Aorta (tissue), 5 donors: ENCODE data around the gene CAPN5. TPM values are rescaled to one million over a fixed set of nuclear protein-coding genes. Genes with fewer than 3 reads are reported as not detected.

ENCODE experiments used
- ATAC-seq: fragments of 200-7000 bp; cut with Tn5 transposase; one replicate; pipeline ENCODE4 v1.9.1; 2022; ENCODE audit warnings: moderate library complexity; ENCODE audit not compliant: low FRiP score
- DNase-seq, 2 donors: peaks; one replicate each; pipeline ENCODE4 v3.0.0-alpha.2; 2020
- H3K27ac ChIP-seq, 2 donors: one replicate each; pipeline ENCODE4 v1.5.1; 2013; ENCODE audit warnings: low read length in 2 of 2, mild to moderate bottlenecking in 2 of 2, moderate library complexity in 2 of 2, control low read depth in 1 of 2, inconsistent platforms in 1 of 2, low read depth in 1 of 2
- H3K27me3 ChIP-seq, 2 donors: one replicate each; pipeline ENCODE4 v1.6.1; 2013; ENCODE audit warnings: control low read depth in 1 of 2, low read length in 1 of 2, mild to moderate bottlenecking in 1 of 2, moderate library complexity in 1 of 2; ENCODE audit not compliant: insufficient read depth in 2 of 2, control insufficient read depth in 1 of 2
- H3K36me3 ChIP-seq, 2 donors: one replicate each; pipeline ENCODE4 v1.6.1; 2013; ENCODE audit warnings: control low read depth in 1 of 2, low read length in 1 of 2, mild to moderate bottlenecking in 1 of 2; ENCODE audit not compliant: insufficient read depth in 2 of 2, control insufficient read depth in 1 of 2
- H3K4me1 ChIP-seq, 2 donors: one replicate each; pipeline ENCODE4 v1.6.1; 2013; ENCODE audit warnings: low read length in 2 of 2, control low read depth in 1 of 2, mild to moderate bottlenecking in 1 of 2, moderate library complexity in 1 of 2; ENCODE audit not compliant: insufficient read depth in 2 of 2, control insufficient read depth in 1 of 2
- H3K4me3 ChIP-seq, 2 donors: one replicate each; pipeline ENCODE4 v1.5.1; 2013; ENCODE audit warnings: low read length in 2 of 2, control low read depth in 1 of 2, mild to moderate bottlenecking in 1 of 2
- H3K9me3 ChIP-seq: one replicate; pipeline ENCODE4 v1.6.1; 2013; ENCODE audit warnings: mild to moderate bottlenecking, low read length; ENCODE audit not compliant: control insufficient read depth
- WGBS, 2 donors: extraction: QIAGEN DNeasy Blood & Tissue Kit; methylation state at CpG; one replicate each; pipeline ENCODE4 v1.1.7; 2013; 5-methylcytosine and 5-hydroxymethylcytosine counted together
- intact Hi-C, 2 donors: fragments of 100-400 bp; cut with DNase I; formaldehyde crosslinking; loops; one replicate each; pipeline versions ENCODE4 v1.14.2 to v1.15.0; 2022
- polyA plus RNA-seq, 2 donors: library from polyadenylated mRNA; stranded (reverse); fragments of 200-250 nt; gene quantifications; one replicate each; pipeline ENCODE4 v1.2.3, GENCODE V29; 2013
- total RNA-seq, 2 donors: library from RNA; stranded (reverse); fragmentation: NEBNext Ultra II Directional; extraction: Animal tissue kit (Norgen Biotek cat#: 25700); gene quantifications; one replicate each; pipeline ENCODE4 v1.2.1, GENCODE V29; 2021
- donor health status: healthy with polysubstance abuse.
- donor health status: Bipolar disorder and iron deficiency.
- donor health status: DM: no; HTN: no; CAD: no.
- donor health status: DM: no; HTN: no; CAD: no.
- donor health status: DM: yes; HTN: yes; CAD: no.

Gene CAPN5
- total and polyA plus RNA-seq, 4 donors: 6.9 to 22.4 (median 10.8) TPM

DNA sequence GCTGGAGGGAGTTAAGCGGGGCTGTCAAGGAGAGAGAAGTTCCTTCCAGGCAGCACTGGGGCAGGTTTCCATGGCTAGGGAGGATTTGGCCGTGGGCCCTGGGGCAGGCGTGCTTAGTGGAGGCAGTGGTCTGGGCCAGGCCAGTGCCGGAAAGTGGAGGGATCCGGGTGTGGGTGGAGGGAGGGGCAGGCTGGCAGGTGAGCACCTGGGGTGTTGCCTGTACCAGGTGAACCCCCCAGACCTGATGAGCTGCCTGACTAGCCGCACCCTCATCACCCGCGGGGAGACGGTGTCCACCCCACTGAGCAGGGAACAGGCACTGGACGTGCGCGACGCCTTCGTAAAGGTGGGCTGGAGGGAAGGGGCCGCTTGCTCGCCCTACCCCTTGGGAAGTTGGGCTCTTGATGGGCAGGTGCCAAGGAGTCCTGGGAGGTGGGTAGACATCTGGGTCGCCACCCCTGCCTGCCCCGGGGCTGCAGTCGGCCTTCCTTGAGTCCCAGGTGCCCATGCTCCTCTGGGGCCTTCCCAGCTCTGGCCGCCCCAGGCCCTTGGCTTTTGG, 93.2 kb downstream of the CAPN5 start:
- H3K27ac ChIP-seq: no peak overlapping the region
- intact Hi-C loops: no loop called here
- no peak overlapping the region for H3K4me3 ChIP-seq
- ATAC-seq: no peak
- no peaks in the 10 kb centered on the region for H3K9me3 ChIP-seq
- WGBS, 2 donors: 91 to 93% methylated on average over 20 of the region's 20 CpGs
- no peaks in the 10 kb centered on the region for H3K36me3 ChIP-seq
- no peaks in the 10 kb centered on the region for H3K27me3 ChIP-seq
- DNase-seq: no peak
- H3K4me1 ChIP-seq: no peaks in the 10 kb centered on the region

DNA sequence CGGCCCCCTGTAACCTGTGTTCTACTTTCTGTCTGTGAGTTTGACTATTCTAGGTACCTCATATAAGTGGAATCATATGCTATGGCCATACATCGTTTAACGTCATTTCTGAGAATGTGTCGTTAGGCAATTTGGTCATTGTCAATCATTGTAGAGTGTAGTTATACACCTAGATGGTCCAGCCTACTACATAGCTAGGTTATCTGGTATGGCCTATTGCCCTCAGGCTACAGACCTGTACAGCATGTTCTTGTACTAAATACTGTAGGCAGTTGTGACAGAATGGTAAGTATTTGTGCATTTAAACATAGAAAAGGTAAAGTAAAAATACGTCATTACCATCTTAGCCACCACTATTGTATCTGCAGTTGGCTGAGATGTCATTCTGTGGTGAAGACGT, 96.5 kb downstream of the CAPN5 start:
- WGBS, 2 donors: 78 to 94% methylated on average over 6 of the region's 6 CpGs
- H3K36me3 ChIP-seq: no peaks in the 10 kb centered on the region
- H3K4me3 ChIP-seq: no peak overlapping the region
- no peak for DNase-seq
- H3K27me3 ChIP-seq: no peaks in the 10 kb centered on the region
- H3K4me1 ChIP-seq: no peaks in the 10 kb centered on the region
- no peaks in the 10 kb centered on the region for H3K9me3 ChIP-seq
- H3K27ac ChIP-seq: no peak overlapping the region
- no peak for ATAC-seq
- intact Hi-C loops: no loop called here

DNA sequence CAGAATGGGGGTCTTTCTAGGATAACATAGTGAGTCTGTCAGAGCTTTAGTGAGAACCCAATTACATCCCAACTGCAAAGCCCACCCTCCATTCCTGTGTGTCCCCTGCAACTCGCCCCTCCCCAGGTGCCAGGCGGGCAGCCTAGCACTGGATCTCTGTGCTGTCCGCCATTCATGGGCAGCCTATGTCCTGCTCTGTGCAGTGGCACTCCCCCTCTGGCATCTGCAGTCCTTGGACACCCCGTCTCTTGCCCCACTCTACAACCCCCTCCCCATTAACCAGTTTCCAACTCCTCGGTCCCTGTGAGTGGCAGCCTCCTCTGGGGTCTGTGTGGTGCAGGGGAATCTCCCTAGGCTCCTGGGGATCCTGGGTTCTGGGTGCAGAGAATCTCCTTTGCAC, 98.3 kb downstream of the CAPN5 start:
- no peak for ATAC-seq
- intact Hi-C loops: no loop called here
- H3K27ac ChIP-seq: no peak overlapping the region
- no peaks in the 10 kb centered on the region for H3K9me3 ChIP-seq
- WGBS, 2 donors: 76 to 100% methylated on average over 5 of the region's 5 CpGs
- H3K4me1 ChIP-seq: no peaks in the 10 kb centered on the region
- no peak for DNase-seq
- H3K4me3 ChIP-seq: no peak overlapping the region
- no peaks in the 10 kb centered on the region for H3K36me3 ChIP-seq
- H3K27me3 ChIP-seq: no peaks in the 10 kb centered on the region

DNA sequence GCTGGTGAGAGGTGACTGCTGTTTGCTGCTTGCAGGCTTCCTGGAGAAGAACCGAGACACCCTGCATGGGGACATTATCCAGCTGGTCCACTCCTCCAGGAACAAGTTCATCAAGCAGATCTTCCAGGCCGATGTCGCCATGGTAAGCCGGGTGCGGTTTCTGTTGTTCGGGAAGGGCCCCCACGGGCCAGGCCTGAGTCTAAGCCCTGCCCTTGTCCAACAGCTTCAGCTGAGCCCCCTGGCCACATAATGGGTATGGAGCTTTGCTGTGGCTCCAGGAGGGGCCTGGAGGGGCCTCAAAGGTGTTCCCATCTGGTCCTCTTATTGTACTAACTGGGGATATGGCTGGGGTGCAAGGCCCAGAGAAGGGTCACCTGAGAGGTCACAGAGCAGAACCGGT, 99.2 kb downstream of the CAPN5 start:
- ATAC-seq (no peak), DNase-seq (no peak)
- no peak overlapping the region for H3K27ac ChIP-seq
- H3K27me3 ChIP-seq: no peaks in the 10 kb centered on the region
- H3K36me3 ChIP-seq: no peaks in the 10 kb centered on the region
- no peaks in the 10 kb centered on the region for H3K4me1 ChIP-seq
- no peaks in the 10 kb centered on the region for H3K9me3 ChIP-seq
- WGBS, 2 donors: 93 to 96% methylated on average over 8 of the region's 8 CpGs
- no peak overlapping the region for H3K4me3 ChIP-seq
- intact Hi-C loops: no loop called here

DNA sequence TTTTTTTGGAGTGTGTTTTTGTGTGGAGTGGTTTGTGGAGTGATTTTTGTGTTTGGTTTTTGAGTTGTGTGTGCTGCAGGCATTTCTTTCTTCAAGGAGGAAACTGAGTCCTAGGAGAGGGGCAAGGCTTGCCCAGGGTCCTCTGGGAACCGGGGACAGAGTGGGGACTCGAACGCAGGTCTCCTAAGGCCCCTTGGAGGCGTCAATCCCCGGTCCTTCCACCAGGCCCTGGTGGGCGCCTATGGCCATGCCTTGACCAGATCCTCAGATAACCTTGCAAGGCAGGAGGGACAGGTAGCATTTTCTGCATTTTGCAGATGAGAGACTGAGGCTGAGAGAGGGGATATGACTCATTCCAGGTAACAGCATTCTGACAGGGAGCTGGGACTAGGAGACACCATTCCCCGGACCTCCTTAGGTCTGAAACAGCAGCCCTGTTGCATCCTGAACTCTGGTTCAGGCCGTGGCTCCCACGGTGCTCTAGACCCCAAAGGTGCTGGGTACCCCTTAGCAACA, 100.4 kb downstream of the CAPN5 start:
- ATAC-seq (no peak), DNase-seq (no peak)
- intact Hi-C loops: no loop called here
- no peak overlapping the region for H3K4me3 ChIP-seq
- no peaks in the 10 kb centered on the region for H3K4me1 ChIP-seq
- no peaks in the 10 kb centered on the region for H3K27me3 ChIP-seq
- 95 to 96% methylated on average over 9 of the region's 9 CpGs for WGBS, 2 donors
- no peaks in the 10 kb centered on the region for H3K9me3 ChIP-seq
- H3K27ac ChIP-seq: no peak overlapping the region
- no peaks in the 10 kb centered on the region for H3K36me3 ChIP-seq

DNA sequence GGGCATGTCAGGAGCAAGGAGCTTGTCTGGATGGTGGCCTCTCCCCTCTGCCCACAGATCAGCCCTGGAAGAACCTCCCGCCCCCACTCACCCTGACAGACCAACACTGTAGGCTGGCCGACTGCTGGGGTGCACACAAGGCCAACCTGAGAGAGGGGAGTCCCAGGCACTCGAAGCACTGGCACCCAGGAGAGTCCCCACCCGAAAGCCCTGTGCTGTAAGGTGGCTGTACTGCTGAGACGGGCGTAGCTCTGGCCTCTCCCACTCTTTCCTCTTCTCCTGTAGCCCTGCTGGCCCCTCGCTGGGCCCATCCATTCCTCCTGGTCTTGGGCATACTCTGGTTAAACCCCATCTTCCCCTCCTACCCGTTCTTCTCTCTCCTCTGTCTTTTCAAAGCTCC, 101.0 kb downstream of the CAPN5 start:
- Histone ChIP-seq H3K27ac (no peak overlapping the region), H3K36me3 (no peaks in the 10 kb centered on the region), H3K9me3 (no peaks in the 10 kb centered on the region), H3K27me3 (no peaks in the 10 kb centered on the region), H3K4me3 (no peak overlapping the region), H3K4me1 (no peaks in the 10 kb centered on the region)
- WGBS, 2 donors: 81 to 92% methylated on average over 8 of the region's 8 CpGs
- DNase-seq (peak in 1 of 2 donors; percentile 45), ATAC-seq (no peak)
- intact Hi-C loops: no loop called here

DNA sequence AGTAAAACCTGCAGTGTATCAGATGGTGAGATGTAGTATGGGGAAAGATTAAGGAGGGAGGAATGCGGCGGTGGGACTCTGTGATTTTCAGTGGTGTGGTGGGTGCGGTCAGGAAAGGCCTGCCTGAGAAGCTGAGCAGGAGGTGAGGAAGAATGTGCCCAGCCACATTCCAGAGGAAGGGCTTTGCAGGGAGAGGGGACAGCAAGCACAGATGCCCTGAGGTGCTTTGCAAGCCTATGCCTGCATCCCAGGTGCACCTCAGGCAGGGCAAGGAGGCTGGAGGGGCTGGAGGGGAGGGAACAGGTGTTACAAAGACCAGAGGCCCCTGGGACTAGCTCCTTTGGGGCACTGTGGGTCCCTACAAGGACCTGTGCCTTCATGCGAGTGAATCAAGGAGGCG, 103.3 kb downstream of the CAPN5 start:
- H3K36me3 ChIP-seq: no peaks in the 10 kb centered on the region
- 96 to 98% methylated on average over 5 of the region's 5 CpGs for WGBS, 2 donors
- H3K27ac ChIP-seq: no peak overlapping the region
- intact Hi-C loops: no loop called here
- H3K4me1 ChIP-seq: no peaks in the 10 kb centered on the region
- H3K27me3 ChIP-seq: no peaks in the 10 kb centered on the region
- ATAC-seq: no peak
- no peaks in the 10 kb centered on the region for H3K9me3 ChIP-seq
- no peak overlapping the region for H3K4me3 ChIP-seq
- no peak for DNase-seq

DNA sequence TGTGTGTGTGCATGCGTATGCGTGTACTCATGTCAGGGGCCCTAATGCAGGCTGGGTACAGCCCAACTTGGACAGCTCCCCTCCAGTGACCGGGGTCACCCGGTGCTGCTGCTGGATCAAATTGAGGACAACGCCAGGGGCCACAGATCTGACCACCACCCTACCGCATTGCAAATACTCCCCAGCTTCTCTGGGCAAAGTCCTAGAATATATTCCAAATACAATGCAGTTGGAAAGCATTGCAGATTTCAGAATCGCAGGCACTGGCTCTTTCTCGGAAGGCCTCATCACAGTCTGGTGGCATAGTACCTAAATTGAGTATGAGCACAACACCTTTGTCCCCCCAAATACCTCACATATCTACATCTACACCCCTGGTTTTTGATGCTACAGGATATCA, 104.5 kb downstream of the CAPN5 start:
- H3K27ac ChIP-seq: no peak overlapping the region
- H3K27me3 ChIP-seq: no peaks in the 10 kb centered on the region
- DNase-seq (no peak), ATAC-seq (no peak)
- H3K36me3 ChIP-seq: no peaks in the 10 kb centered on the region
- H3K4me1 ChIP-seq: no peaks in the 10 kb centered on the region
- intact Hi-C loops: no loop called here
- WGBS, 2 donors: 92 to 94% methylated on average over 8 of the region's 8 CpGs
- no peak overlapping the region for H3K4me3 ChIP-seq
- no peaks in the 10 kb centered on the region for H3K9me3 ChIP-seq

DNA sequence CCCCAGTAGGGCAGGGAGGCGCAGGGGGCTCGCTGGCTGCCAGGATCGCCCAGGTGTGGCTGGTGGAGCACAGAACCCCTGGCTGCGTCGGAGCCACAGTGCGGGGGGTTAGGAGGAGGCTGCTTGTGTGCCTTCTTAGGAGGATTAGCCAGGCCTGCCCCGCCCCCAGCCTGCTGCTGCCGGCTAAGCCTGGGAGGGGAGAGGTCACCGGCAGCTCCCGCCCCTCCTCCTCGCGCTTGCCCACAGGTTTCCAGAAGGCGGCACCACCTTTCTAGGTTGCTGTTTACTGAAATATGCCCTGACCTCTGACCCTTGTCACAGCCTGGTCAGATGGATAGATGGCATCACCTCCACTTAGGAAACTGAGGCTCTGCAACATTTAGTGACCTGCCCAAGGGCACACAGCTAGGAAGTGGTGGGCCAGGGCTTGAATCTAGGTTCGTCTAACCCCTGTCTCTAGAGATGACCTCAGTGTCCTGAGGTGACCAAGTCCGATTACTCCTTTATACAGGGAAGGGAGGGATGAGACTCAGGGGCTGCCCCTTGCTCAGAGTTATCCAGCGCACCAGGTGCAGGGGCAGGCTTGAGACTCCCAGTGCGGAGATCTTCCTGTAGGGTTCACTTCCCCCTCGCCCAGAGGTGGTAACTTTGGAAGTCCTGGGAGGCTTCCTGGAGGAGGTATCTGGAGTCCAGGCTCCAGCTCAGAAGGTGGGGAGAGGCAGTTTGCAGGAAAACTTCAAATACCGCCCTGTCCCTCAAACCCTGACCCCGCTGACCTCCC, 105.3 kb downstream of the CAPN5 start:
- ATAC-seq: no peak
- no peaks in the 10 kb centered on the region for H3K27me3 ChIP-seq
- no peaks in the 10 kb centered on the region for H3K9me3 ChIP-seq
- no peak overlapping the region for H3K4me3 ChIP-seq
- H3K4me1 ChIP-seq: no peaks in the 10 kb centered on the region
- H3K36me3 ChIP-seq: no peaks in the 10 kb centered on the region
- H3K27ac ChIP-seq: no peak overlapping the region
- intact Hi-C loops: no loop called here
- DNase-seq: no peak
- 74 to 81% methylated on average over 20 of the region's 20 CpGs for WGBS, 2 donors
